Measurements from ENCODE around the gene EFTUD2. TPM values are rescaled to one million over a fixed set of nuclear protein-coding genes. Genes with fewer than 3 reads are reported as not detected.

Gene EFTUD2
- total and polyA plus RNA-seq, 2 of the 8 experiments (the other 6 are each of a cell fraction or from before 2014, with no cell fraction given): 118 to 195 TPM

DNA sequence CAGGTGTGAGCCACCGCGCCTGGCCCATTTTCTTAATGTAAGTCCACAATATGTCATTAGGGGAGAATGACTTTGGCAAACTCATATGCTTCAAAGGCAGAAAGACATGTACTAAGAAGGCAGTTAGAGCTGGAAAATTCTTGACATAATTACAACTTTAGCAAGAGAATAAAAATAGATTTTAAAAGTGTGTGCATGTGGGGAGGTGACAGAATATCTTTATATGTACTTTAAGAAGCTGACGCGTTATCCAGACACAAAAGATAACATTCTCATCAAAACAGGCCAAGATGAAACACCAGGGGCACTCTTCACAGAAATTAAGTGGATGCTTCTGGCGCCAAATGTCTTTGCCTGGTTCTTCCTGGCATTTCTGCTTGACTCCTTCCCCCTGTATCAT lies 97.4 kb downstream of the EFTUD2 start:
- no peak overlapping the region for H3K4ac ChIP-seq (replicated peaks; ENCODE audit: insufficient read length, low read depth, low read length)
- no peak overlapping the region for H2BK15ac ChIP-seq (ENCODE audit: low read length)
- H3K14ac ChIP-seq (ENCODE audit: insufficient read length): no peak overlapping the region
- H2BK5ac ChIP-seq (ENCODE audit: low read depth, low read length): no peak overlapping the region
- no peak overlapping the region for H3K18ac ChIP-seq (ENCODE audit: extremely low read depth, low read length)
- H3K27me3 ChIP-seq (replicated peaks in 1 of 4; ENCODE audit: control insufficient read depth in 3 of 4, extremely low read depth in 1 of 4, insufficient read depth in 3 of 4, low read length in 3 of 4): no peaks in the 10 kb centered on the region
- WGBS, 2 experiments (ENCODE audit: extremely low coverage in 1 of 2, insufficient coverage in 1 of 2, insufficient read length in 1 of 2, insufficient replicate concordance in 2 of 2, low coverage in 1 of 2, low lambda C conversion rate in 2 of 2, missing lambda C conversion rate in 1 of 2): 90% methylated on average over 5 of the region's 5 CpGs; no CpG with 5 or more reads in 1 of the 2 experiments
- H4K8ac ChIP-seq (ENCODE audit: extremely low read depth, insufficient read depth, low read length): no peak overlapping the region
- DNase-seq (ENCODE audit: low read depth in 1 of 2, low spot score in 2 of 2) (no peak), FAIRE-seq (no peak)
- H4K91ac ChIP-seq (replicated peaks; ENCODE audit: insufficient read length, low read length): no peak overlapping the region
- no peak overlapping the region for H2BK120ac ChIP-seq (replicated peaks; ENCODE audit: low read depth, low read length)
- H3K9ac ChIP-seq (replicated peaks in 1 of 4; ENCODE audit: extremely low read depth in 1 of 4, low read depth in 3 of 4, low read length in 3 of 4): no peak overlapping the region
- no peak overlapping the region for H3K27ac ChIP-seq (ENCODE audit: low read depth, low read length)
- H2BK12ac ChIP-seq (ENCODE audit: low read depth, low read length): no peak overlapping the region
- H3K79me1 ChIP-seq (ENCODE audit: low read depth, low read length): no peaks in the 10 kb centered on the region; the same call in 1 of the 2 replicates
- no peak overlapping the region for H3K4me3 ChIP-seq (ENCODE audit: extremely low read depth in 1 of 4, insufficient read depth in 2 of 4, low read depth in 3 of 4, low read length in 4 of 4)
- H3K23ac ChIP-seq (ENCODE audit: insufficient read length): no peak overlapping the region
- H3K9me3 ChIP-seq (ENCODE audit: insufficient read depth in 2 of 2, low read depth in 1 of 2, low read length in 1 of 2): no peaks in the 10 kb centered on the region
- H3K23me2 ChIP-seq (ENCODE audit: low read depth, low read length): no peaks in the 10 kb centered on the region
- H2AK5ac ChIP-seq (ENCODE audit: low read depth, low read length): no peak overlapping the region
- H4K20me1 ChIP-seq (replicated peaks in 1 of 2; ENCODE audit: control insufficient read depth in 1 of 2, insufficient read depth in 2 of 2, low read length in 2 of 2): peaks cover 10 to 11% of the 10 kb centered on the region in 2 experiments
- H2BK20ac ChIP-seq (ENCODE audit: low read length): no peak overlapping the region
- no peak overlapping the region for H2AFZ ChIP-seq (ENCODE audit: low read length)
- POLR2A ChIA-PET (ENCODE audit: partially characterized antibody): interaction anchor here (1.1 to 1.6 kb wide), 2 partner anchors 26 to 77 kb away, joined by 3 read pairs; no protein-coding TSS in a partner anchor
- H3K36me3 ChIP-seq (ENCODE audit: control insufficient read depth in 2 of 4, insufficient read depth in 4 of 4, low read length in 3 of 4): peaks cover 10 to 51% (median 34%) of the 10 kb centered on the region in 4 experiments
- peaks cover 0 to 36% of the 10 kb centered on the region in 2 experiments; a peak in 2 of 4 replicates for H3K79me2 ChIP-seq (ENCODE audit: control insufficient read depth in 1 of 2, insufficient read depth in 2 of 2, low read length in 2 of 2)
- no peak overlapping the region for H4K5ac ChIP-seq (ENCODE audit: insufficient read length, low read depth, low read length)
- H3K56ac ChIP-seq (replicated peaks; ENCODE audit: insufficient read length, low read depth, low read length): no peak overlapping the region
- no peak overlapping the region for H3K4me2 ChIP-seq (ENCODE audit: insufficient read depth in 1 of 2, low read depth in 2 of 2, low read length in 2 of 2)
- H3K4me1 ChIP-seq (replicated peaks in 1 of 4; ENCODE audit: control insufficient read depth in 3 of 4, insufficient read depth in 4 of 4, low read length in 3 of 4): 0 out of 7 replicates have a peak, but pooled peaks cover 0 to 3% (median 0%) of the 10 kb centered on the region in 4 experiments
- CTCF ChIA-PET (ENCODE audit: partially characterized antibody): interaction anchor here (0.8 to 2.5 kb wide), 5 partner anchors 8 to 65 kb away, joined by 3 to 8 read pairs (median 8); no protein-coding TSS in a partner anchor
- no peak for TF ChIP-seq CTCF (IDR thresholded peaks at IDR 0.05; ENCODE audit: control extremely low read depth in 1 of 3, insufficient read depth in 1 of 3, low read depth in 1 of 3, low read length in 3 of 3)
- TF ChIP-seq CHD2 (IDR thresholded peaks at IDR 0.05; ENCODE audit: low read length): no peak
- no peak for TF ChIP-seq CBX5 (IDR thresholded peaks at IDR 0.05; ENCODE audit: low read depth, low read length)
- TF ChIP-seq POLR2A (IDR thresholded peaks at IDR 0.05; ENCODE audit: control extremely low read depth in 1 of 2, low read depth in 2 of 2, low read length in 2 of 2): no peak
- TF ChIP-seq SP4 (IDR thresholded peaks at IDR 0.05; ENCODE audit: low read length): no peak
- TF ChIP-seq ASH2L (IDR thresholded peaks at IDR 0.05; ENCODE audit: low read length): no peak
- TF ChIP-seq EZH2 (IDR thresholded peaks at IDR 0.05; ENCODE audit: low read depth, low read length, severe bottlenecking): no peak
- TF ChIP-seq TEAD4 (IDR thresholded peaks at IDR 0.05; ENCODE audit: low read depth, low read length): no peak
- TF ChIP-seq HDAC2 (IDR thresholded peaks at IDR 0.05; ENCODE audit: borderline replicate concordance in 1 of 2, low read depth in 2 of 2, low read length in 2 of 2): no peak
- no peak for TF ChIP-seq CHD1 (IDR thresholded peaks at IDR 0.05; ENCODE audit: low read depth, low read length)
- TF ChIP-seq FOSL1 (IDR thresholded peaks at IDR 0.05; ENCODE audit: insufficient read depth, low read depth, low read length): no peak
- TF ChIP-seq SRF (IDR thresholded peaks at IDR 0.05; ENCODE audit: low read depth, low read length): no peak
